ENCODE results near the gene BTBD18.

DNA sequence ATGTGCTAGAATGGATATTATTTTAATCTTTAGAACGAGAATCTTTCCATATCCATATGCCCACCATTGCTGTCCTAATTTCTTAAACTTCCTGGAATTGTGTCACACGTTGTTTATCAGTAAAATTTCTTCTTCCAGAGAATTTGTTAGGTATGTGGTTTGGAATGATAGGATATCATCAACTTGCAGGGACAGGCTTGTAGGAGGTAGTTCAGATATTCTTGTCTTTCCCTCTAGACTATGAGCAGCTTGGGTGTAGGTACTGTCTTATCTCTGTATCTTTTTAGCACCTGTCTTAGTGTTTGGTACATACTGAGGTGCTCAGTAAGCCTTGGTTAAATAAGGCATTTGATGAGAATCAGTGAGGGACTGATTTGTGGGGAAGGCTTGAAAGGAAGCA is 13.4 kb upstream of the BTBD18 start:
- TF ChIP-seq TAF1 (IDR thresholded peaks at IDR 0.05; ENCODE audit: borderline replicate concordance, insufficient read depth, low read length) (no peak), POLR2AphosphoS5 (IDR thresholded peaks at IDR 0.05; ENCODE audit: low read depth, low read length) (no peak)
